HG03558 (cell line): ENCODE results near the gene BAZ1B.
"Not testable (repeated sequence)": the region's sequence is repeated elsewhere in the genome, so short reads cannot be mapped to it uniquely, and the experiment has no call there.

Experiments
- ATAC-seq: cut with Tn5 transposase; IDR thresholded peaks from one replicate; pipeline ENCODE4 v1.9.1; 2021; ENCODE audit warnings: moderate number of reproducible peaks; ENCODE audit not compliant: unreplicated experiment; ENCODE audit errors: extremely low read depth

The BAZ1B gene

DNA sequence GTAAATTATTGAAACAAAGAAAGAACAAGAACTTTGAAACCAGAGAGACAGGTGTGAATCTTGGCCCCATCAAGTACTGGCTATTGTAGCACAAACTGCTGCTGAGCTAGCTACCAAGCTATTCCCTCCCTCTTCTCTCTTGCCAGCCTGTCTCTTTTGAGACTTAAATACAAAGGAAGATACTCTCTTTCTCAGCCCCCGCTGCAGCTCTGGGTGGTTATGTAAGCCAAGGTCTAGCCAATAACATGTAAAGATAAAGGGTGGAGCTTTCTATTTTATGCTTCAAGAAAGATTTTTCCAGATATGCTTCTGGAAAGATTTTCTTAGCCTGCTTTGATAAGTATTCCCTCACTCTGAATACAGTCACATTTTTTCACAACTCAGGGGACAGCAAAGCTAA, 17.2 kb downstream of the BAZ1B start:
- ATAC-seq, result no peak

DNA sequence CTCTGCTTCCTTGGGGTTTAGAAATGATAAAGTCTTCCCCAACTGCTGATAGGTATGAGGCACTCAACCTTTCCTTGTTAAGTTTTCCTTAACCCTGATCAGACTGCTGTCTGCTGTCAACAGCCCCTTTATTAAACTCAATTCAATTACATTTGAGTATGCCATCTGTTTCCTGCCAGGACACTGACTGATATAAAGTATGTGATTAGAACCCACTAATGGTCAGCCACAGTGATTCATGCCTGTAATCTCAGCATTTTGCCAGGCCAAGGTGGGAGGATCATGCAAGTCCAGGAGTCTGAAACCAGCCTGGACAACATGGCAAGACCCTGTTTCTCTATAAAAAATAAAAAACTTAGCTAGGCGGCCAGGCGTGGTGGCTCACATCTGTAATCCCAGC, 18.1 kb downstream of the BAZ1B start:
- no peak for ATAC-seq

DNA sequence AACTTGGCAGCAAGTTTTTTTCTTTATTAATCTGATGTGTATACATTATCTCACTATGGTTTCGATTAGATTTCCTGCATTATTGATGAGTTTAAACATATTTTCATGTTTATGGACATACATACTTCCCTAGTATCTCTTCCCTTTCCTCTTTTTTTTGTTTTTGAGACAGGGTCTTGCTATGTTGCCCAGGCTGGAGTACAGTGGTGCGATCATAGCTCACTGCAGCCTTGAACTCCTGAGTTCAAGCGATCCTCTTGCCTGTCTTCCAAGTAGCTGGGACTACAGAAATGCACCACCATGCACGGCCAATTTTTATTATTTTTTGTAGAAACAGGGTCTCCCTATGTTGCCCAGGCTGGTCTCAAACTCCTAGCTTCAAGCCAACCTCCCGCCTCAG, 18.9 kb downstream of the BAZ1B start:
- ATAC-seq, result no peak

DNA sequence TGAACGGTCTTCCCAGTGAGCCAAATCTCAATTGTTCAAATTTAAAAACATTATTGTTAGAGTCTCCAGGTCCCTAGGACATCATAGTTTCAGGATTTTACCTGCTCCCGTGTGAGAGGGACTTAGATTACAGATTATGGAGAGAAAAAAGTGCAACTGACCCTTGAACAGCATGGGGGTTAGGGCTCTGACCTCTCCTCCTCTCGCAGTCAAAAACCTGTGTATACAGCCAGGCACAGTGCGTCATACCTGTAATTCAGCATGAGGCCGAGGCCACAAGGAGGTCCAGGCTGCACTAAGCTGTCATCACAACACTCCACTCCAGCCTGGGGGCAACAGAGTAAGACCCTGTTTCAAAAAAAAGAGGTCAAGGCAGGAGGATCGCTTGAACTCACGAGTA, 25.5 kb downstream of the BAZ1B start:
- no peak for ATAC-seq

DNA sequence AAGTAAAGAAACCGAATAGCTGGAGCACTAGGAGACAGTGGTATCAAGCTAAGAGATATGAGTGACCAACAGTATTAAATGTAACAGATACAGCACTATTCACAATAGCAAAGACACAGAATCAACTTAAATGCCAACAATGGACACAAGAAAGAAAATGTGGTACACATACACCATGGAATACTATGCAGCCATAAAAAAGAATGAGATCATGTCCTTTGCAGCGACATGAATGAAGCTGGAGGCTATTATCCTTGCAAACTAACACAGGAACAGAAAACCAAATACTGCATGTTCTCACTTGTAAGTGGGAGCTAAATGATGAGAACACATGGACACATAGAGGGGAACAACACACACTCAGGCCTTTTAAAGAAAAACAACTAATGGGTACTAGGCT, 26.6 kb downstream of the BAZ1B start:
- ATAC-seq, result not testable (repeated sequence)

DNA sequence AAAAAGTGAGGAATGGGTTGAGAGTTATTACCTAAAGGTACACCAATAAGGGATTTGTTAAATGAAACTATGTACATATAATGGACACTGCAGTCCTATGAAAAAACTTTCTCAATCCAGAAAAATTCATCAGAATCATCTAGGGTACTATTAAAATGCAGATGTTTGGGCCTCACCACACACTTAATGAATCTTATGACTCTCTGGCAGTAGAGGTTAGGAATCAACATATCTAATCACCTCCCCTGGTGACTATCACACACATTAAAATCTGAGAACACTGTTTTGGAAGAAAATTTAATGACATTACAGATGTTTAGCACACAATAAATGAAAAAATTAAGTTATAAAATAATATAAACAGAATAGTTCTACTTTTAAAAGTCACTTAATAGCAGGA, 32.1 kb downstream of the BAZ1B start:
- ATAC-seq, result no peak

DNA sequence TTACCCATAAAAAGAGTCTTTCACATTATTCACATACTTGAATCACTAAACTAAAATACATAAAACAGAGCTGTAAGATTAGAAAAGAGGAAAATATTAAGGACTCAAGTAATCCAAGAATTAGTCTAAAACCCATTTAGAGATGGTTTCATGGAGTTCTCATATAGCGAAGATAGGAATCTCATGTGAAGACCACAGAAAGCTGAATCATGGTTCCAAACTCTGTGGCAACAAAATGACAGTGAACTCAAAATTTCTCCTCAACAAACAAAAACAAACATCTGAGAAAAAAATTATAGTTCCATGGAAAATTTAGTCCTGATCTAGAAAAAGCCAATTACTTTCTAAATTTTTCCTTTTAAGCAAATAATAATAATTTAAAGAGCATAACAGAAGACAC, 34.6 kb downstream of the BAZ1B start:
- ATAC-seq, result no peak

DNA sequence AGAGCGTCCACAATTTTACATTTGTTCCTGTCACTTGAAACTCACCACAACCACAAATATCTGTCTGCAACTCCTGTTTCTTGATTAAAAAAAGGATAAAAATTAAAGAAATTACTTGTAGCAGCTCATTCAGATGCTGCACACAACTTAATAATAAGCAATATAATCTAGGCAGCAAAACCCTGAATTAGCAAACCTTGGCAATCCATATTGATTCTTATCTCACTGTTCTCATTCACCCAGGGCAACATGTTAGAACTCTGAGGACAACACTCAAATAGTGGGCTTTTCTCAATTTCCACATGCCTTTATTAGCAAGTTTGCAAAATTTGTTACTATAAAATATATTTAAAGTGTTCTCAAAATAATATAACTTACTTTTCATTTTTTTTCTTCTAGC, 38.9 kb downstream of the BAZ1B start:
- ATAC-seq, result no peak

DNA sequence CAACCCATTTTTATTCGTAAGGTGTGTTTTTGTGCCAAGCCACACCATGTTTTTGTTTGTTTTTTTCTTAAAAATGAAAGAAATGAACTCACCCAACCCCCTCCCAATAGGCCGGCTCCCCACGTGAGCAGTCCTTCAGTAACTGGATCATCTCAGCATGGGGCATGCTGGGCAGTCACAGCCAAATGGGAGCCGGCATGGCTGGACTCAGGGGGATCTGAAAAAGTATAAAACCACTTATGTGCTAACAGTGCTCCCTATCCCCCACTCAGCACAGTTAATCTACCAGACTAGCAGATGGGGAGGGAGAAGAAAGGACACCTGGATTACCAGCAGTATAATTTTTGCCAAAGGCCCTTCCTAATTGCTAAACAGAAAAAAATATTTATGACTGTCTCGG, 39.3 kb downstream of the BAZ1B start:
- no peak for ATAC-seq

DNA sequence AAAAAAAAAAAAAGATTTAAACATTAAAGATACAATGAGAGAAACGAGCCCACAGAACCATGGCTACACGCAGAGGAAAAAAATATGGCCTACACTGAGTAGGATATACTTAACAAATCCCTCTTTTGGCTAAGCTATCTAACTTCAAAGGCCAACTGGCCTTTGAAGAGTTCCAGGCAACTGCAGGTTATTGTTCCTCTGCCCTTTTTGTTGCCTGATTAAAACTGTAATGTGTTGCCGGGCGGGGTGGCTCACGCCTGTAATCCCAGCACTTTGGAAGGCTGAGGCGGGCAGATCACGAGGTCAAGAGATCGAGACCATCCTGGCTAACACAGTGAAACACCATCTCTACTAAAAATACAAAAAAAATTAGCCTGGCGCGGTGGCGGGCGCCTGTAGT, 40.6 kb downstream of the BAZ1B start:
- not testable (repeated sequence) for ATAC-seq

DNA sequence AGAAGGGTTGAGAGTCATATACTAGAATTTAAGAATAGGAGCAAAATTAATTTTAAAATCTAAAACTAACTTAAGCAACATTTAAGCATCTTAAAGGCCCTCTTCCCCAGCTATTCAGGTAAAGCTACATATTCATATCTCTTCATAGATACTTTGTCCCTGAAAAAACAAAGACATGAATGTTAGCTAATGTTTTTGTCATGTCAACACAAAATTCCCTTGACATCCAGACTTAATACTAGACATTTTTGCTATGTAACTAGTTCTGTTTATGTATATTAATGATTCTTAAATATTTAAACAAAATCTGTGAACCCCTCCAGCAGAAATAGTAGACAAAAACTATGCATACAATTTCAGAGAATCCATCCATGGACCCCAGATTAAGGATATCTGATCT, 43.5 kb downstream of the BAZ1B start:
- ATAC-seq, result no peak

DNA sequence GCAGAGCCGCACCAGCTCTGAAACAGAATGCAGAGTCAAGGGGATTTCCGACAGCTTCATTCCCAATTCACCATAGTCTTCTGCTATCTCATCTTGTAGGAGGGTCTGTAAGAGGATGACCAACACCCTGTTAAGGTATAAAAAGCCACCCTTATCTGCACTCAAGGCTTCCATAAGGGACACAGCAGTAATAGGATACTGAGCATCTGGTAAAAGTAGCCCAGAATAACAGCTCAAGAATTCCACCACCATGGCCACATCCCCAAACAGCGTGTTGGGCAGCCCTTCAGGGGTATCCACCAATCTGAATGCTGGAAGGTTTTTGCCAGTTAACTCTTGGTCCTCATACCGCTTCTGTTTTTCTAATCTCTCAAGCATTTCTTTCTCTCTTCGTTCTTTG, 44.7 kb downstream of the BAZ1B start:
- ATAC-seq, result no peak

DNA sequence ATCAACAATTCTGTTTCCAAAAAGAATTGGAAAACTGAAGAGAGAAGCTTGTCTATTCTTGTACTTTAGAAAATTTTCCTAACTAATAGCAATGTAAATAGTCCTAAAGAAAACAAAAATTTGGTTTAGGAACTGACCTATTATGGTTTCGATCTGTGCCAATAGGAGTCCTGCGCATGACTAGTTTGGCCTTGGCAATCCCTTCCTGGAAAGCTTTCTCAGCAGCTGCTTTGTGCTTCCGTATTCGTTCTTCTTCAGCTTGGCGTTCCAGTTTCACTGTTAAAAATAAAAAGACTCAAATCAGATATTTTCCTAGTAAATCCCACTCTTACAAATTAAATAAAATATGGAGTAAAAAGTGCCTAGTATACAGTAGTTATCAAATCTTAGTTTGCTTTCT, 51.9 kb downstream of the BAZ1B start:
- no peak for ATAC-seq

DNA sequence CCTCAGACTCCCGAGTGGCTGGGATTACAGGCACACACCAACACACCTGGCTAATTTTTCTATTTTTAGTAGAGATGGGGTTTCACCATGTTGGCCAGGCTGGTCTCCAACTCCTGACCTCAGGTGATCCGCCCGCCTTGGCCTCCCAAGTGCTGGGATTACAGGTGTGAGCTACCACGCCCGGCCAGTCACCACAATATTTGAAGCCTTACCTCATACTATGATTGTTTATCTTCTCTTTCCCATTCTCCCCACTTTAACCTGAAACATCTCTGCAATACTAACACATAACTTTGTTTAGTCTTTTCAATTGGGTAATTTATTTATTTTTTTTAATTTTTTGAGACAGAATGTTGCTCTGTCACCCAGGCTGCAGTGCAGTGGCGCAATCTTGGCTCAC, 55.0 kb downstream of the BAZ1B start:
- not testable (repeated sequence) for ATAC-seq

DNA sequence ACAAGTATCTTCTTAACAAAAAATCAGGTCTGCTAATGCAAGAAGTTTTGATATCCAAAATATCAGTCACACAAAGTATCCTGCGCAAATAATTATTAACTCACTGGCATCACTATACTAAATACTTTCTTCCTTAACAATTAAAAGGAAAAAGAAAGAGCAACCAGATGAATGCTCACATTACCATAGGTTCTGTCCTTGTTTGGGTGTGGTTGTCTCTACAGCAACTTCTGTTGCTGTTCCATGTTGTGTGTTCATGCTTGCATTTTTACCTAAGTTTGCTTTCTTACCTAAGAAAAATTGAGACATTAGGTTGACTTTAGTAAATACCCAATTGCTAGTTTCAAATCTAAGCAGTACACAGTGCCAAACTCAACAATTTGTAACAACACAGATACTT, 56.0 kb downstream of the BAZ1B start:
- ATAC-seq, result no peak

DNA sequence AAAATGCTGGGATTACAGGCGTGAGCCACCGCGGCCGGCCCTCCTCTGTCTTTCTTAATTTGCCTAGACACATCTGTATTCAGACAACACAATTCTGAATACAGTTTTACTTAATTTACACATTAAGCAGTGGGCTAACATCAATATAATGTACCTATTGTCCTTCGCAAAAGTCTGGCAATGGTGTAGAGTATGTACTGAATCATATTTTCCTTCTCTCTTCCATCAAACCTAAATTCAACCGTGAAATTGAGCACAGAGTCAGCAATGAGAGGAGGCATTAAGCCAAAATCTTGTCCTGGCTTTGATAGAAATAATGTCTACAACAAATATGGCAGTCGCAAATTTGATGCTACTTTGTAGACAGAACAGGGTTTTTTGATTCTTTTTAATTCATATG, 58.1 kb downstream of the BAZ1B start:
- no peak for ATAC-seq

DNA sequence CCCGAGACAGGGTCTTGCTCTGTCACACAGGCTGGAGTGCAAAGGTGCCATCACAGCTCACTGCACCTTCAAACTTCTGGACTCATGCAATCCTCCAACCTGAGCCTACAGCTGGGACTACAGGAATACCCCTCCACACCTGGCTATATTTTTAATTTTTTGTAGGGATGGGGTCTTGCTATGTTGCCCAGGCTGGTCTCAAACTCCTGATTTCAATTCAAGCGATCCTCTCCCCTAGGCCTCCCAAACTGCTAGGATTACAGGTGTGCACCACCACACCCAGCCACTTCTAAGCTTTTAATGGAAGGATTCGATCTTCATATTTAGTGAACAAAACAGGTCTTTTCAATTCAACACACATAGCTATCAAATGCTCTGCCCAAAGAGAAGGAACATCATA, 58.8 kb downstream of the BAZ1B start:
- ATAC-seq, result no peak

DNA sequence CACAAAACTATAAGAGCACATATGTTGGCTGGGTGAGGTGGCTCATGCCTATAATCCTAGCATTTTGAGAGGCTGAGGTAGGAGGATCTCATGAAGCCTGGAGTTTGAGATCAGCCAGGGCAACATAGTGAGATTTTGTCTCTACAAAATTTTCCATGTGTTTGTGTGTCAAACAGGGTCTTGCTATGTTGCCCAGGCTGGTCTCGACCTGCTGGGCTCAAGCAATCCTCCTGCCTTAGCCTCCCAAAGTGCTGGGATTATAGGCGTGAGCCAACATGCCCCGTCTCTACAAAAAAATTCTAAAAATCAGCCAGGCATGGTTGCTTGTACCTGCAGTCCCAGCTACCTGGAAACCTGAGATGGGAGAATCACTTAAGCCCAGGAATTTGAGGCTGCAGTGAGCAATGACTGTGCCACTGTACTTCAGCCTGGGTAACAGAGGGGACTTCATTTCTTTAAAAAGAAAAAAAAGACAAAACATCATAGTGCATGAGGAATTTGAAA, 60.3 kb downstream of the BAZ1B start:
- no peak for ATAC-seq

DNA sequence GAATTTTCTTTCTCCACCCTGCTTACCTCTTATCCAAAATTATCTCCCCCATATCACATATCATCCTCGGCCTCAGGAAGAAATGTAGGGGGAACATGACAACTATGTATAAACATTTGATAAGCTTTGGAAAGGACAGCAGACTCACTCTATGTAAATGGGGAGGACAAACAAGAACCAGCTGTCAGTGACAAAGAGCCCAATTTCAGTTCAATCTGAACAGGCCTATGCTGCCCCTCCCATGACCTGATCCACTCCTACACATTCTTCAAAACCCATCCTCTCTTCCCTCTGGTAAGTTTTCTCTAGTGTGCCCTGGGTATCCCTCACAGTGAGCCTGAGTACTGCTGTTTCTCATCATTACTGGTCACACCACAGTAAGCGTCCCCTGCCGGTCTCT, 67.7 kb downstream of the BAZ1B start:
- ATAC-seq, result no peak

DNA sequence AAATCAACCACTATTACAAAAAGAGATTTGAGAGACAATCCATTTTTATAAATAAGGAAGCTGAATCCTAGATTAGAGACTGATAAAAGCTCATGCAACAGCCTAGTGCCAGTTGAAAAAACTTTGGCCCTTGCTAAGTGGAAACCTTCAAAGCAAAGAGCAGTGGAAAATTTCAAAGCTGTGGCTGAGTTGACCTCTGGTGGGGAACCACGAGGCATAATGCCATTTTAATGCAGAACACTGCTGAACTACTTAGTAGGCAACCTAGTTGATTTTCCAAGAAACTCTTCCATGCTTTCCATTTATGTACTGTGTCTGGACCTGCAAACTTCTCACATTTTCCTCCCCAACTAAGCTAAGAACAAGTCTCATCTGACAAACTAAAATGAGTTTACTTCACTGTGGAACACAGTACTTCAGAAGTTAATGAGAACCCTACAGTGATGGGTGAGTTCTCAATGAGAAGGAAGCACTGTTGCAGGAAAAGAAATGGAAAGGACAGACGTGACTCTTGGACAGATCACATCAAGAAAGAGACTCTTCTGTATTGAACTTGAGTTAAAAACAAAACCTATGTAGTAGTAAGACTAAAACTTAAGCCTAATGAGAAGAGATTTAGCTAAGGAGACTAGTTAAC, 69.0 kb downstream of the BAZ1B start:
- ATAC-seq, result no peak

DNA sequence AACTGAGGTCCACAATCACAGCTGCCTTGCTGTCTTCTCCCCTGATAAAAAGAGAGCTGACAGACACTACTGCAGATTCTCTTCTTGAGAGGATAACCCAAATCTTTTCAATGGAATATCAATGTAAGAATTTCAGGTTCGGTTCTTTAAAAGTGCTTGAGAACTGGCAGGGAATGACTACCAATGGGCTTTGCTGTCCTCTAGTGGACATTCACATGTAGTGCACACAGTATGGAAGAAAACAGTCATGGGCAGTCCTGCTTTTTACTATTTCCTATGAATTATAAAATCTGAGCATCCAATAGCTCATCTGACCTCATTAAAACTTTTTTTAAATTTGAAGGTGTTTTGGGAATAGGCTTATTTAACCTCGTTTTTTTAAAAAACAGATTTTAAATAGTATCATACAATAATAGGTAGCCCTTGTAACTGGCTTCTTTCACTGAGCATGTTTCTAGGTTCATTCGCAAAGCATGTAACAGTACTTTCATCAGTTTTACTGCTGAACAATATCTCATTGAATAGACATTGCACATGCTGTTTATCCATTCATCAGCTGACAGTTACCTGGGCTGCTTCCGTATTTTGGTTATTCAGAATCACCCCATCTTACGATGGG, 70.2 kb downstream of the BAZ1B start:
- no peak for ATAC-seq

DNA sequence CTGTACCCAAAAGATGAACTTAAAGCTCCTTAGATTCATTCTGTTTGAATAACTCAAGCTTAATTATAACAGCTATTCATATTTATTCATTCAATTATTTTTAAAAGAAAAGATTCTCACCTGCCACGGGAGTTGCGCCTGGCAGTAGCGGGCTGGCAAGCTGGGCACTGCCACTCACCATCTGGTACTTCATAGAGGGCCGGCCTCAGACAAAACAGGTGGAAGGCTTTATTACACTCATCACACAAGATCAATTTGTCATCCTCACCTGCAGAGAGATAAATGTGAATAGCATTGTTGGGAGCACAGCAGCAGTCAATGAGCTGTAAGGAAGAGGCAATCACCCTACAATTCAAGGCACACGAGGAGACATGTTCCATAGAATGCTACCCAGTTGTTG, 72.7 kb downstream of the BAZ1B start:
- no peak for ATAC-seq
